GM23338 (cell line): ENCODE results near the gene CARD10. TPM values are rescaled to one million over a fixed set of nuclear protein-coding genes. Genes with fewer than 3 reads are reported as not detected.

Source experiments
- ATAC-seq: fragments of 200-7000 bp; cut with Tn5 transposase; 3 replicates; pipeline ENCODE4 v1.9.1; 2020
- DNase-seq: peaks from one replicate; pipeline ENCODE4 v3.0.0-alpha.2; 2015; ENCODE audit warnings: low spot score
- H2AFZ ChIP-seq: fragments of 200-600 bp; sonication (generic); 2 replicates; pipeline ENCODE4 v1.8.0; 2016; ENCODE audit warnings: antibody characterized with exemption, mild to moderate bottlenecking, moderate library complexity
- H3F3A ChIP-seq: fragments of 200-600 bp; sonication (generic); replicated peaks from 2 replicates; pipeline ENCODE4 v1.8.0; 2017; ENCODE audit warnings: antibody characterized with exemption, mixed run types, low read depth
- H3K27ac ChIP-seq: fragments of 200-600 bp; sonication (generic); 2 replicates; pipeline ENCODE4 v1.6.1; 2016; ENCODE audit warnings: low read depth
- H3K27me3 ChIP-seq: fragments of 200-600 bp; sonication (generic); 2 replicates; pipeline ENCODE4 v1.8.0; 2016; ENCODE audit warnings: mild to moderate bottlenecking, mixed run types, moderate library complexity; ENCODE audit not compliant: insufficient read depth
- H3K36me3 ChIP-seq: fragments of 200-600 bp; sonication (generic); 2 replicates; pipeline ENCODE4 v1.8.0; 2016; ENCODE audit warnings: mild to moderate bottlenecking; ENCODE audit not compliant: insufficient read depth
- H3K4me1 ChIP-seq: fragments of 200-600 bp; sonication (generic); 2 replicates; pipeline ENCODE4 v1.8.0; 2016; ENCODE audit warnings: mild to moderate bottlenecking, moderate library complexity; ENCODE audit not compliant: insufficient read depth
- H3K4me2 ChIP-seq: fragments of 200-600 bp; sonication (generic); 2 replicates; pipeline ENCODE4 v1.7.1; 2017; ENCODE audit warnings: mixed run types
- H3K4me3 ChIP-seq: fragments of 200-600 bp; sonication (generic); 2 replicates; pipeline ENCODE4 v1.6.1; 2016; ENCODE audit warnings: mixed run types
- H3K79me2 ChIP-seq: fragments of 200-600 bp; sonication (generic); replicated peaks from 2 replicates; pipeline ENCODE4 v1.8.0; 2017; ENCODE audit warnings: mild to moderate bottlenecking; ENCODE audit not compliant: insufficient read depth
- H3K9me2 ChIP-seq: fragments of 200-600 bp; sonication (generic); 2 replicates; pipeline ENCODE4 v1.8.0; 2017; ENCODE audit not compliant: insufficient read depth
- H4K20me1 ChIP-seq: fragments of 200-600 bp; sonication (generic); replicated peaks from 2 replicates; pipeline ENCODE4 v1.8.0; 2017; ENCODE audit warnings: mild to moderate bottlenecking; ENCODE audit not compliant: insufficient read depth
- H3K27ac Mint-ChIP-seq: 2 replicates; pipeline ENCODE4 v1.8.0; 2020; ENCODE audit warnings: inconsistent platforms, mild to moderate bottlenecking, moderate library complexity, mixed read lengths
- H3K27me3 Mint-ChIP-seq: 3 replicates; pipeline ENCODE4 v1.8.0; 2022; ENCODE audit warnings: low read depth, mild to moderate bottlenecking, moderate library complexity, mixed read lengths, inconsistent platforms; ENCODE audit not compliant: insufficient read depth, poor library complexity
- H3K36me3 Mint-ChIP-seq: 3 replicates; pipeline ENCODE4 v1.8.0; 2021; ENCODE audit warnings: low read depth, mild to moderate bottlenecking, inconsistent platforms, moderate library complexity, mixed read lengths
- H3K4me1 Mint-ChIP-seq: 3 replicates; pipeline ENCODE4 v1.8.0; 2020; ENCODE audit warnings: mild to moderate bottlenecking, inconsistent platforms, mixed read lengths
- H3K4me3 Mint-ChIP-seq: 3 replicates; pipeline ENCODE4 v1.8.0; 2021; ENCODE audit warnings: moderate library complexity, mild to moderate bottlenecking, inconsistent platforms, mixed read lengths
- H3K9me3 Mint-ChIP-seq: 3 replicates; pipeline ENCODE4 v1.8.0; 2020; ENCODE audit warnings: moderate library complexity, mild to moderate bottlenecking, inconsistent platforms, mixed read lengths
- CTCF ChIP-seq, 2 experiments: fragments of 200-600 bp in 1 of 2; sonication (generic) in 1 of 2; conservative IDR thresholded peaks; 2 replicates each; pipeline versions ENCODE4 v1.5.1 to v1.6.1; 2016 to 2017; ENCODE audit warnings: antibody characterized with exemption in 2 of 2, low read depth in 2 of 2, mild to moderate bottlenecking in 2 of 2, moderate library complexity in 1 of 2
- EZH2 ChIP-seq: fragments of 200-600 bp; sonication (generic); IDR thresholded peaks from one replicate; pipeline ENCODE4 v1.8.0; 2017; ENCODE audit warnings: antibody characterized with exemption, mild to moderate bottlenecking, low read depth; ENCODE audit not compliant: unreplicated experiment
- ZNF462 ChIP-seq: fragments of 250-450 bp; sonication (Bioruptor Pico); IDR thresholded peaks from 2 replicates; pipeline ENCODE4 v1.5.0; 2020; ENCODE audit warnings: mild to moderate bottlenecking, moderate library complexity
- polyA plus RNA-seq: library from polyadenylated mRNA; unstranded; fragments of >200 nt; fragmentation: Nextera tagmentation; extraction: Ambion mirVana; gene quantifications from 2 replicates; pipeline ENCODE4 v1.2.1, GENCODE V29; 2016
- total RNA-seq: library from RNA; depleted of rRNA; stranded (reverse); fragments of >200 nt; shearing (Covaris generic); gene quantifications from 2 replicates; pipeline ENCODE4 v1.2.3, GENCODE V29; 2014

The CARD10 gene
- total and polyA plus RNA-seq, 2 experiments from 2014 or later, result 5.4 to 17.2 TPM

- no peak for TF ChIP-seq ZNF462 (CRISPR knock-in tag)
Observed at GRCh38 chr22:37516456-37516855, 2.8 kb downstream of the CARD10 start (continued).

- Histone ChIP-seq H3K27me3 (peaks cover 32% of the 10 kb centered on the region), H4K20me1 (no peaks in the 10 kb centered on the region), H3K4me1 (peaks cover 9% of the 10 kb centered on the region; the same call in 1 of the 2 replicates), H3K36me3 (no peaks in the 10 kb centered on the region), H3K4me3 (no peak overlapping the region), H3K9me2 (no peaks in the 10 kb centered on the region), H3K79me2 (no peaks in the 10 kb centered on the region), H3F3A (peaks cover 4% of the 10 kb centered on the region; the same call in 1 of the 2 replicates), H3K27ac (no peak overlapping the region), H3K4me2 (no peak overlapping the region), H2AFZ (no peak overlapping the region)
- H3K4me3 Mint-ChIP-seq, result no peak overlapping the region
- H3K27ac Mint-ChIP-seq, result no peak overlapping the region
- DNase-seq, result no peak
- peaks cover 6% of the 10 kb centered on the region; the same call in 2 of the 3 replicates for H3K9me3 Mint-ChIP-seq
- ATAC-seq, result no peak
- peaks cover 20% of the 10 kb centered on the region for H3K27me3 Mint-ChIP-seq
- H3K4me1 Mint-ChIP-seq, result peaks cover 19% of the 10 kb centered on the region
- H3K36me3 Mint-ChIP-seq, result peaks cover 8% of the 10 kb centered on the region; the same call in 2 of the 3 replicates
- TF ChIP-seq CTCF (conservative IDR thresholded peaks at IDR 0.05; ENCODE audit: low read depth in 2 of 2), result 0 out of 4 replicates have a peak, but pooled peaks of 1 of the 2 experiments have one; percentile 19
- no peak for TF ChIP-seq EZH2
- no peak for TF ChIP-seq ZNF462 (CRISPR knock-in tag)
Observed at GRCh38 chr22:37515901-37516300, 3.3 kb downstream of the CARD10 start.
